ENCODE measurements around the gene PPP3CA.
A peak's percentile ranks its signal among the peaks of the same experiment; 100 is the strongest.

Gene PPP3CA

GRCh38 chr4:101347557-101348366 is 436 bp upstream of the PPP3CA start:
- DNase-seq (ENCODE audit: extremely low spot score), result peak; percentile 99
- peak; percentile 4 for TF ChIP-seq CTCF (IDR thresholded peaks at IDR 0.05; ENCODE audit: control extremely low read depth, extremely low read depth, low read depth, missing control alignments)
- POLR2A ChIA-PET, result interaction anchor here (0.6 kb wide), 1 partner anchor 1399 kb away, joined by 4 read pairs; no protein-coding TSS in a partner anchor
- CTCF ChIA-PET, result interaction anchor here (0.9 to 1.6 kb wide), 5 partner anchors 10 to 41 kb away, joined by 3 to 5 read pairs (median 3); no protein-coding TSS in a partner anchor

GRCh38 chr4:101346351-101347266 is 717 bp downstream of the PPP3CA start:
- POLR2A ChIA-PET, result no interaction called here
- CTCF ChIA-PET, result interaction anchor here (1.5 to 1.6 kb wide), 2 partner anchors 10 to 40 kb away, joined by 4 to 5 read pairs; no protein-coding TSS in a partner anchor
- TF ChIP-seq CTCF (IDR thresholded peaks at IDR 0.05; ENCODE audit: control extremely low read depth, extremely low read depth, low read depth, missing control alignments), result no peak
- peak; percentile 38 for DNase-seq (ENCODE audit: extremely low spot score)

- CTCF ChIA-PET, result interaction anchor here (1.5 to 1.6 kb wide), 2 partner anchors 9 to 39 kb away, joined by 4 to 5 read pairs; no protein-coding TSS in a partner anchor
- peak; percentile 65 for DNase-seq (ENCODE audit: extremely low spot score)
- POLR2A ChIA-PET, result no interaction called here
- TF ChIP-seq CTCF (IDR thresholded peaks at IDR 0.05; ENCODE audit: control extremely low read depth, extremely low read depth, low read depth, missing control alignments), result no peak
Observed at GRCh38 chr4:101345596-101346350, 1.6 kb downstream of the PPP3CA start.

GRCh38 chr4:101345271-101345595 is 2.1 kb downstream of the PPP3CA start:
- TF ChIP-seq CTCF (IDR thresholded peaks at IDR 0.05; ENCODE audit: control extremely low read depth, extremely low read depth, low read depth, missing control alignments), result no peak
- POLR2A ChIA-PET, result no interaction called here
- DNase-seq (ENCODE audit: extremely low spot score), result peak; percentile 13
- CTCF ChIA-PET, result interaction anchor here (1.6 kb wide), 1 partner anchor 8 kb away, joined by 5 read pairs; no protein-coding TSS in a partner anchor

- CTCF ChIA-PET, result interaction anchor here (1.2 kb wide), 1 partner anchor 13 kb away, joined by 3 read pairs; no protein-coding TSS in a partner anchor
- POLR2A ChIA-PET, result no interaction called here
Observed at GRCh38 chr4:101339332-101339731, 8.0 kb downstream of the PPP3CA start.

More at GRCh38 chr4:101339332-101339731, 8.0 kb downstream of the PPP3CA start:
- TF ChIP-seq CTCF (IDR thresholded peaks at IDR 0.05; ENCODE audit: control extremely low read depth, extremely low read depth, low read depth, missing control alignments), result no peak
- DNase-seq (ENCODE audit: extremely low spot score), result no peak

Measured in GM10248 (cell line).